CD4-positive, alpha-beta T cell (primary cell): ENCODE measurements around the gene RFC2. TPM values are rescaled to one million over a fixed set of nuclear protein-coding genes. Genes with fewer than 3 reads are reported as not detected.
"Not testable (repeated sequence)": the region's sequence is repeated elsewhere in the genome, so short reads cannot be mapped to it uniquely, and the experiment has no call there.

Experiments
- ATAC-seq: fragments of 200-7000 bp; cut with Tn5 transposase; one replicate; pipeline ENCODE4 v1.10.0; 2022; ENCODE audit warnings: mild to moderate bottlenecking; ENCODE audit not compliant: poor library complexity
- CTCF ChIA-PET: fragments of 350-600 bp; sonication (Branson Sonifier 250); formaldehyde crosslinking; loops from one replicate; lab custom pipeline; 2021; ENCODE audit warnings: antibody characterized with exemption, inconsistent platforms; lab: Charles Lee
- POLR2A ChIA-PET: fragments of 350-600 bp; sonication (Branson Sonifier 250); formaldehyde crosslinking; loops from one replicate; lab custom pipeline; 2021; ENCODE audit warnings: antibody characterized with exemption, inconsistent platforms; lab: Charles Lee
- DNase-seq, 14 experiments: peaks; one replicate each; pipeline ENCODE4 v3.0.0-alpha.2; 2013 to 2020; ENCODE audit warnings: mixed read lengths in 2 of 14
- H3K27ac ChIP-seq, 2 donors: one replicate each; pipeline versions ENCODE4 v1.5.1 to v1.7.0; 2013; ENCODE audit warnings: low read length in 2 of 2, low read depth in 1 of 2, mild to moderate bottlenecking in 1 of 2
- H3K27me3 ChIP-seq, 2 experiments: 1 replicate in 1 of 2; 2 replicates in 1 of 2; pipeline versions ENCODE4 v1.6.1 to v1.7.0; 2013; ENCODE audit warnings: low read length in 2 of 2, control low read depth in 1 of 2, mild to moderate bottlenecking in 1 of 2, moderate library complexity in 1 of 2; ENCODE audit not compliant: insufficient read depth in 2 of 2, control insufficient read depth in 1 of 2
- H3K36me3 ChIP-seq: one replicate; pipeline ENCODE4 v1.6.1; 2013; ENCODE audit warnings: low read length, control low read depth; ENCODE audit not compliant: insufficient read depth
- H3K4me1 ChIP-seq: one replicate; pipeline ENCODE4 v1.6.1; 2013; ENCODE audit warnings: low read length, control low read depth; ENCODE audit not compliant: insufficient read depth
- H3K4me3 ChIP-seq: one replicate; pipeline ENCODE4 v1.5.1; 2013; ENCODE audit warnings: mild to moderate bottlenecking, low read length, moderate library complexity
- H3K9me3 ChIP-seq, 2 experiments: 1 replicate in 1 of 2; 2 replicates in 1 of 2; pipeline versions ENCODE4 v1.6.1 to v1.7.0; 2013; ENCODE audit warnings: low read length in 2 of 2, mild to moderate bottlenecking in 2 of 2, control low read depth in 1 of 2, moderate library complexity in 1 of 2; ENCODE audit not compliant: control insufficient read depth in 1 of 2, insufficient read depth in 1 of 2
- H3K27ac Mint-ChIP-seq: one replicate; pipeline ENCODE4 v1.8.0; 2020; ENCODE audit warnings: mixed read lengths
- H3K27me3 Mint-ChIP-seq: one replicate; pipeline ENCODE4 v1.8.0; 2021; ENCODE audit warnings: mixed read lengths
- H3K36me3 Mint-ChIP-seq: one replicate; pipeline ENCODE4 v1.8.0; 2021; ENCODE audit warnings: low read depth, mixed read lengths
- H3K4me1 Mint-ChIP-seq: one replicate; pipeline ENCODE4 v1.8.0; 2021; ENCODE audit warnings: low read depth, mixed read lengths
- H3K4me3 Mint-ChIP-seq: one replicate; pipeline ENCODE4 v1.8.0; 2020; ENCODE audit warnings: mild to moderate bottlenecking, mixed read lengths
- H3K9me3 Mint-ChIP-seq: one replicate; pipeline ENCODE4 v1.8.0; 2020; ENCODE audit warnings: mixed read lengths
- CTCF ChIP-seq: fragments of 200-600 bp; IDR thresholded peaks from one replicate; pipeline ENCODE4 v1.8.0; 2022; ENCODE audit warnings: antibody characterized with exemption, mild to moderate bottlenecking
- intact Hi-C, 2 experiments: fragments of 100-400 bp; cut with DNase I in 1 of 2; cut with micrococcal nuclease in 1 of 2; formaldehyde crosslinking; loops; one replicate each; pipeline versions ENCODE4 v1.15.1 to v1.9.0; 2023 to 2025; cut with DNase I, micrococcal nuclease
- total RNA-seq, 174 experiments: library from RNA in 2 of 174; stranded (reverse) in 2 of 174; gene quantifications; one replicate each; pipeline ENCODE4 v1.2.3 and lab custom pipeline; 2021 to 2026

RFC2 gene
- total RNA-seq, 2 experiments from 2014 or later = 8.5 to 9.6 TPM

- H3K4me1 ChIP-seq = peaks cover 31% of the 10 kb centered on the region
- no peaks in the 10 kb centered on the region for H3K36me3 ChIP-seq
- Mint-ChIP-seq H3K9me3 (no peaks in the 10 kb centered on the region), H3K4me1 (peaks cover 26% of the 10 kb centered on the region), H3K27ac (peak overlapping the region; percentile 58), H3K4me3 (peak overlapping the region; percentile 92), H3K27me3 (no peaks in the 10 kb centered on the region), H3K36me3 (peaks cover 13% of the 10 kb centered on the region)
- CTCF ChIA-PET = no interaction called here
- no peak overlapping the region for H3K4me3 ChIP-seq
- H3K9me3 ChIP-seq = no peaks in the 10 kb centered on the region
- DNase-seq (no peak), ATAC-seq (no peak)
- no peaks in the 10 kb centered on the region for H3K27me3 ChIP-seq
- TF ChIP-seq CTCF = no peak
- POLR2A ChIA-PET = no interaction called here
- intact Hi-C loops = no loop called here
- no peak overlapping the region for H3K27ac ChIP-seq
These were observed 2.6 kb upstream of the RFC2 start for GRCh38 chr7:74256491-74257408.

GRCh38 chr7:74255461-74255860, 1.3 kb upstream of the RFC2 start:
- H3K36me3 Mint-ChIP-seq = peaks cover 20% of the 10 kb centered on the region
- intact Hi-C loops, POLR2A ChIA-PET, H3K9me3 Mint-ChIP-seq, H3K27me3 Mint-ChIP-seq, H3K36me3 ChIP-seq, DNase-seq, H3K9me3 ChIP-seq, H3K4me3 ChIP-seq, ATAC-seq, CTCF ChIA-PET, H3K27me3 ChIP-seq: not testable (repeated sequence)
- H3K4me1 ChIP-seq = peaks cover 31% of the 10 kb centered on the region
- H3K4me3 Mint-ChIP-seq = peak overlapping the region; percentile 92
- peaks cover 26% of the 10 kb centered on the region for H3K4me1 Mint-ChIP-seq
- peak overlapping the region in 1 of 2 donors; percentile 51 for H3K27ac ChIP-seq
- peak overlapping the region; percentile 93 for H3K27ac Mint-ChIP-seq

- Mint-ChIP-seq H3K9me3 (no peaks in the 10 kb centered on the region), H3K27me3 (no peaks in the 10 kb centered on the region), H3K27ac (peak overlapping the region; percentile 93), H3K36me3 (peaks cover 26% of the 10 kb centered on the region), H3K4me1 (peaks cover 26% of the 10 kb centered on the region), H3K4me3 (peak overlapping the region; percentile 92)
- intact Hi-C loops = loop anchor here (1.0 to 5.0 kb wide), 4 partner anchors 34 to 402 kb away; partner anchors contain the start of genes CLIP2 (in 2 of the 2), EIF4H (in 1 of the 2), GTF2I (in 1 of the 2) and LIMK1 (in 1 of the 2)
- TF ChIP-seq CTCF = no peak
- POLR2A ChIA-PET = interaction anchor here (0.7 kb wide), 1 partner anchor 11 kb away, joined by 3 read pairs; no protein-coding TSS in a partner anchor
- Histone ChIP-seq H3K36me3 (peaks cover 12% of the 10 kb centered on the region), H3K27me3 (no peaks in the 10 kb centered on the region), H3K4me3 (peak overlapping the region; percentile 92), H3K4me1 (peaks cover 31% of the 10 kb centered on the region), H3K27ac (peak overlapping the region; percentile 81 to 83), H3K9me3 (no peaks in the 10 kb centered on the region)
- DNase-seq = peak in 3 of 14 experiments; percentile 10 to 29 (median 24)
- no peak for ATAC-seq
- CTCF ChIA-PET = no interaction called here
These were observed 720 bp upstream of the RFC2 start for GRCh38 chr7:74254858-74255379.
